Nucleus accumbens (tissue), 56 donors: ENCODE measurements around the gene PDXK.

ENCODE experiments used
- DNase-seq, 56 donors: peaks; one replicate each; lab custom pipeline; 2025; lab: John Stamatoyannopoulos, UW

The PDXK gene

DNA sequence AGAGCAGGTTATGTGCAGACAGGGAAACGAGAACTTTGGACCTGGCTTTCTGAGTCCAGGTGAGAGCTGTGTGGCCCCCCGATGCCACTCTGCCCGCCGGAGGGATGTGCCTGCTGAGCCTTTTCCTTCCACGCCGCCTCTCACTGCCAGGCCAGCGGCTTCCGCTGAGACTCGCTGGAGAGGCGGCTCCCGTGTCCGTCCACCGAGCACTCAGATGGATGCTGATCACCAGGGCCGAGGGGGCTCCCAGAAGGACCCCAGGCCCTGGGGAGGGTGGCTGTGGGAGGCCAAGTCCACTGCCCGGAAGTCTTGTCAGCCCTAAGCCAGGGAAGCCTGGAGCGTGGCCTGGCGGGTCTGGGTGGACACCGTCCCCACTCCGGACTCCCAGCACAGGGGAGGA lies 40.7 kb downstream of the PDXK start:
- no peak for DNase-seq

DNA sequence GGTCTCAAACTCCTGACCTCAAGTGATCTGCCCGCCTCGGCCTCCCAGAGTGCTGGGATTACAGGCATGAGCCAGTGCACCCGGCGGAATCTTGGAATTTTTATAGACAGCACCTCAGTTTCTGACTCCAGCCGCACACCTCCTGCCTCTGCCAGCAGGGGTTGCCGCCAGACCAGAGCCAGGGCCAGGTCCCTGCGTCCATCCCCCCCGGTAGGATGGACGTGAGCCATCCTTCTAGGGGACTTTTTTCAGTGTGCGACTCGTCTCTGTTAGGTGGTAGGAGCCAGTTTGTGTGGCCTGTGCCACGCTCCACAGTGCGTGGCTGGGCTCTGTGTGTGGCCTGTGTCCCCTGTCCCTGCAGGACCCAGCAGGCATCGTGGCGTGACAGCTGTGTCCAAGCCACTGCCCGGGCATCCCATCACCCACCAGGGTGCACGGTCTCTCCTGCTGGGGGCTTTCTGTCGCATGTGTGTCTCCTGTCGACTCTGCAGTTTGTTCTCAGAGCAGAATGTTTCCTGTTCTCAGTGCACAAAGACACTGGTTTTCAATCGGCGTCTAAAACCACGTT lies 41.5 kb downstream of the PDXK start:
- DNase-seq, result no peak

DNA sequence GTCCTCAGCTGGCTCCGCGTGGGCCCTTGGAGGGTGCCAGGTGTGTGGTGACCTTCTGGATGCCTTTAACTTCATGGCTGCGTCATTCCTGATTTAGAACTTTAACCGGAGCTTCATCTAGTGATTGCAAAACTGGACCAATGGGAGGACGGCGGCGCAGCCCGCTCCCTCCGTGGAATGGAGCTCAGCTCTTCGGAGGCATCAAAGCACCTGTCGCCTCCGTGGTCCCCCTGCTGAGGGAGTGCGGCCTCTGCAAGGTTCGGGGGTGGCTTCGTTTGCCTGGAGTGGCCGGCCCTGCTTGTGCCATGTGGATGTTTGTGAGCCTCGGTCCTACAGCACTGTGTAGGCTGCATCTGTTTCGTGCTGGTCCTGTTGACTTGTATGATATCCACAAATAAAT lies 43.0 kb downstream of the PDXK start:
- no peak for DNase-seq

DNA sequence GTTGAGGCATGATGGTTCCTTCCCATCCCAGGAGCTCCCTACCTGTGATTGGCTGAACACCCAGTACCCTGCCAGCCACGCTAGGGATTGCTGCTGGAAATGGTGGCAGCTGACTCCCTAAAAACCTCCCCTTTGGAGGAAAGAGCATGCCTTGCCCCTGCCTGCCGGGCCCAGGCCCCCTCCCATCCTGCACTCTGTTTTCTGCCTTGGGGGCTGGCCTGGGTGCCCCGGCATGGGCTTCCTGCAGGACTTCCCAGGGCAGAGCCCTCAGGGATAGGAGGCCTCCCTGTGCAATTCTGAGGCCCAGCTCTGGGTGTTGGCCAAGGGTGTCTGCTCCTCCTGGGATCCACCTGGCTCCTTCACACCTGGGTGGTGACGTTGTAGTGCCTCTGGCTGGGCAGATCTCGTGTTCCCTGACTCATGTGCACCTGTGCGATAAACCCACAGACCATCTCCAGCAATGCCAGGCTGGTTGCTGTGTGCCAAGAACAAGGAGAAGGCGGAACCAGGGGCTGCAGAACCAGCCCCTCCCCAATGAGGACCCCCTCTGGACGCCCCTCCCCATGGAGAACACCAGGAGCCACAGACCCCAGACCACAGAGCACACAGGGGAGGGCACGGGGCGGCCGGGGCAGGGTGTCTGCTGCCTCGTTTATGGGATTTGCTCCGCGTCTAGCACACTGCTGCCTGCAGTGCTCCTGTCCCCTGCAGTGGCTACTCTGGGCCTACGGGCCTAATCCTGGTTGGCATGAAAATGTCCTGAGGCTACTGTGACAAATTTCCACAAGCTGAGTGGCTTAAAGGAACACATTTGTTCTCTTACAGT lies 43.6 kb downstream of the PDXK start:
- no peak for DNase-seq

DNA sequence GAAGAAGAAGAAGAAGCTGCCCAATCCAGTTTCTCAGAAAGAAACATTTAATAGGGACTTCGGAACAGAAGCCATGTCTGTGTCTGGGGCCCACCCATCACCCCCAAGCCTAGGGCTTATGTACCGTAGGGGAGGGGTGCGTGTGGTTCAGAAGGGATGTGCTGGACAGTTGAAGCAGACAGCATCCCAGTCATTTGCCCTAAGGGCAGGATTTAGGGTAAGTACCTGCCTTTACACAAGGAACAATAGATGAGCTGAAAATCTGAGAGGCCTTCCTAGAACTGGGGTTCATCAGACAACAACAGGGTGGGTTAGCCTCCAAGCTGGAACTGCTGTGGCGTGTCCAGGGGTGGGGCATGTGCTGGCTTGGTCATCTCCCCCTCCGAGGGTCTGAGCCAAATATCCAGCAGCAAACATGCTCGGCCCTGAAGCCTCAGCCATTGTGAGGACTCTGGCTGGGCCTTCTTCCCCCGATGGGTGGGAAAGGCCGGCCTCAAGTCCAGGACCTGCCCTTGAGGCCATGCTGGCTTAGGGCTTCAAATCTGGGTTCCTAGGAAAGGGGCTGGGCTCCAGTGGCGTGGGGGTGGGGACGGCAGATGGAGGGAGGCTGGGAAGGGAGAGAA lies 45.1 kb downstream of the PDXK start:
- DNase-seq, result no peak

DNA sequence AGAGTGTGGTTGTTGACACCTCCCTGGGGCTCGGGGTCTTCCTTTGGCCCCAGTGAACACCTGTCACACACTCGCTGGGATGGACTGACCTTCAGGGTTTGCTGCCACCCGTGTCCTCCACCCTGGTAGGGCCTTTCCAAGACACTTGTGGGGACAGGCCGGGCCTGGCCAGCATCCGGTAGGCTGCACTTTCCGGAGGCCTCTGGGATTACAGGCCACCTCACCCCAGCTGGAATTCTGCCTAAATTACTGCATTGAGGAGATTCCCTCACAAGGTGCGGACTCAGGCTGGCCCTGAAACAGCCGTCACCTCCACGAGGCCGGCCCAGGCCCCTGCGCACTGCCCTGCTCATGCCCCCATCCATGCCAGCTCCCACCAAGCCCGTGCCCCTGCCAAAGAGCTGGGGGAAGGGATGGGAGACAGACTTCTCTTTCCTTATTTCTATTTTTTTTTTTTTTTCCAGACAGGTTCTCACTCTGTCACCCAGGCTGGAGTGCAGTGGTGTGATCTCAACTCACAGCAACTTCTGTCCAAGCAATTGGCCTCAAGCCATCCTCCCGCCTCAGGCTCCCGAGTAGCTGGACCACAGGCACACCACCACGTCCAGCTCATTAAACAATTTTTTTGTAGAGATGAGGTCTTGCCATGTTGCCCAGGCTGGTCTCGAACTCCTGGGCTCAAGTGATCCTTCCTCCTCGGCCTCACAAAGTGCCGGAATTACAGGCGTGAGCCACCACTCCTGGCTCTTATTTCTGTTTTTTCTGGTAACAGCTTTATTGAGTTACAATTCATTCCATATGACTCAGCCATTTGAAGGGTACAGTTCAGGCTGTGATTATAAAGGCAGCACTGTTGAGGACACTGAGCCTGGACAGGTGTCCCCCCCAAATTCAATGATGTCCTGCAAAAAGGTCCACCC lies 45.9 kb downstream of the PDXK start:
- DNase-seq, result no peak

DNA sequence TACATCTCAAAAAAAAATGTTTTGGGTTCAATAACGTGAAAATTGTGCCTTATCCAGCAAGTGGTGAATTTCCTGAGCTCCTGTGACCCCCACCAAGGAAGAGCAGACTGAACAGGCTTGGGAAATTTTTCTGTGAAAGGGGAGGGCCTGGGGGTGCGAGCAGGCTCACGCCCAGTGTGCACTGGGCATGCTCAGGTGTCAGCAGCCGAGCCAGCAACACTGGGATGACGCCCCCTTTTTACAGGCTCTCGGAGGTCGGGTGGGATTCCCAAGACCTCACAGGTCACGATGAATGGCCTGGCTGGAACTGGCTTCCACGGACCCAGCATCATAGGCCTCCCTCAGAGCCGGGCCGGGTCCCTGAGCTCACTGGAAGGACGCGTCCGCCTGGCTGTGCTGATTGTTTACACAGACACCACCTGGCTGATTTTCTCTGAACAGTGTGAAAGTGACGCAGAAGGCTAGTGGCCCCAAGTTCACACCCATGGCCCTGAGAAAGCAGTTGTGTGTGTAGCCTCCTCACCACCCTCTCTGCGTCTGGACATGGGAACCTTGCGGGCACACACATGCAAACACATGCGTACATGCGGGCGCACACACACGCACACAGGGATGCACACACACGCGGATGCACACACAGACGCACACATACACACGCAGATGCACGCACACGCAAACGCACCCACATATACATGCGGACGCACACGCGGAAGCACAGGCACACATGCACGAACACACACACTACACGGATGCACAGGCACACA lies 48.0 kb downstream of the PDXK start:
- no peak for DNase-seq

DNA sequence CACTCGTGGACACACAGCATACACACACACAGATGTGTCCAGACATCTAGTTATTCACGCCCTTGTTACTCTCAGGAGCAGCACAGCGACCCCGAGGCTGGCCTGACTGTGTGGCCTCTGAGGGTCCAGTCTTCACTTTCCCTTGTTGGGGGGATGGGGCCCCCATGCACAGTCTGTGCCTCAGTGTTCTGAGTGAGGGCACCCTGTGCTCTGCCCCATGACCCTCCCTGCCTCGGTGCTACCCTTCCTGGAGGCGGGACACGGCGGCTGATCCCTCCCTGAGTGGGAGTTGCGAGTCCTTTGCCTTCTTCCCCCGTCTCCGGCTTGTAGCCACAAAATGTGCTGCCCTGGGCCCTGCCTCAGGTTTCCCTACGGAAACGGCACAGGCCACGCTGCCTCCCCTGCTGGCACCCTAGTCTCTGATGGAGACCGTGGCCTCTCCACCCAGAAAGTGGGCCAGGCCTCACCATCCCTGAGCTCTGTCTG lies 48.6 kb downstream of the PDXK start:
- no peak for DNase-seq

DNA sequence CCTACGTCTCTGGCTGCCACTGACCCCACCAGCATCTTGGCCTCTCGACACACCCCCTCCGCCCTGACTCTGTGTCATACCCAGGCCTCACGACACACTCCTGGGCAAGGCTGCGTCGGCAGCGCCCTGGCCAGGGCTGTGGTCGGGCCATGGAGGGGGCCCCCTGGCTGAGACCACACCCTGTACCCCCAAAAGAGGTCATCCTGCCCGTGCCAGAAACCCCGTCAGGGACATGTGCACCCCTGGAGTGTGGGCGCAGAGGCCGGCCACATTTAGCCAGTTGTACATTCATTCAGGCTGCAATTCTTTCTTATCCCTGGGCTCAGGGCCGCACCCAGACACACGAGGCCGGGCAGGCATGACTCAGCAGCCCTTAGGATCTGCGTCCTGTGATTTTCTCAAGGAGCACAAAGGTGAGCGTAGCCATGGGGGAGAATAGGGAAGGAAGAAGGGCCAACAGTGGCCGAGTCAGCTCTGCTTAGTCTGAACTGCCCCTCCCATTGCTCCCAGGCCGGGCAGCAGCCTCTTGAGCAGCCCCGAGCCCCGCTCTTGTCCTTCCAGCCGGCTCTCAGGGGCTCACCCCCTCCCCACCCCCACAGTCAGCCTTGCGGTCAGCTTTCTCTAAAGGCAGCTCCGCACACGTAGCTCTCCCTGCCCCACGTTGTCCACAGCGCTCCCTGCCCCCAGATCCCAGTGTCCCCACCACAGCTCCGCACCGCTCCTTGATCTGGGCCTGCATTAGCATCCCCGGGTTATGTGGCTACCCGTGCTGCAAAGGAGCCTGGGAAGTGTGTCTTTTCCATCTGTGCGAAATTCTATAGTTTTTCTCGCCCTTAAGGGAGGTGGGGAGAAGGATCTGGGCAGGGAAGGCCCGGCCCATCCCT lies 49.3 kb downstream of the PDXK start:
- no peak for DNase-seq

DNA sequence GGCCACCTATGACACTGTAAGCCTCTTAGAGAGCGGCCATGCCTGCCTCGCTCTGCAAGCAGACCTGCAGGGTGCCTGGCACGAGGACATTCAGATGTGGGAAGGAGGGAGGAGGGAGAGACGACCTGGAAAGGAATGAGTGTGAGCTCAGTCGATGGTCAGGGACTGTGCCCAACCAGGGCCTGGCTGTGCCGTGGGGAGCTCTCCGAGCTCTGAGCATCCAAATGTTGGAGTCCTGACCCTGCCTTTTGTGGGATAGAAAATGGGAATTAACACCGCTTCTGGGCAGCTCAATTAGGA lies 49.9 kb downstream of the PDXK start:
- no peak for DNase-seq

DNA sequence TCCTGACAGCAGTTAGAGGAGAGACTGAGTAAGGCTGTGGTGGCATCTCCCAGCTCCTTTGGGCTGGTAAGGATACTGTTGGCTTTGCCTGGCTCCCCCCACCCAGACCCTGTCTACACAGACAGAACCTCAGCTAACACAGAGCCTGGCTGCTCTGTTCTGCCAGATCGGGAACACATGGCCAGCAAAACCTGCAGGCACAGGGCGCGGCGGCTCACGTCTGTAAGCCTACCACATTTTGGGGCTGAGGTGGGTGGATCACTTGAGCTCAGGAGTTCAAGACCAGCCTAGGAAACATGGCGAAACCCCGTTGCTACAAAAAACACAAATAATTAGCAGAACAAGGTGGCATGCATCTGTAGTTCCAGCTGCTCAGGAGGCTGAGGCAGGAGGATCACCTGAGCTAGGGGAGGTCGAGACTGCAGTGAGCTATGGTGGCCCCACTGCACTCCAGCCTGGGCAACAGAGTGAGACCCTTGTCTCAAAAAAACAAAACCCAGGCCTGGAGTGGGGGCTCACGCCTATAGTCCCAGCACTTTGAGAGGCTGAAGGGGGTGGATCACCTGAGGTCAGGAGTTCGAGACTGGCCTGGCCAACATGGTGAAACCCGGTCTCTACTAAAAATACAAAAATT lies 50.5 kb downstream of the PDXK start:
- DNase-seq, result no peak

DNA sequence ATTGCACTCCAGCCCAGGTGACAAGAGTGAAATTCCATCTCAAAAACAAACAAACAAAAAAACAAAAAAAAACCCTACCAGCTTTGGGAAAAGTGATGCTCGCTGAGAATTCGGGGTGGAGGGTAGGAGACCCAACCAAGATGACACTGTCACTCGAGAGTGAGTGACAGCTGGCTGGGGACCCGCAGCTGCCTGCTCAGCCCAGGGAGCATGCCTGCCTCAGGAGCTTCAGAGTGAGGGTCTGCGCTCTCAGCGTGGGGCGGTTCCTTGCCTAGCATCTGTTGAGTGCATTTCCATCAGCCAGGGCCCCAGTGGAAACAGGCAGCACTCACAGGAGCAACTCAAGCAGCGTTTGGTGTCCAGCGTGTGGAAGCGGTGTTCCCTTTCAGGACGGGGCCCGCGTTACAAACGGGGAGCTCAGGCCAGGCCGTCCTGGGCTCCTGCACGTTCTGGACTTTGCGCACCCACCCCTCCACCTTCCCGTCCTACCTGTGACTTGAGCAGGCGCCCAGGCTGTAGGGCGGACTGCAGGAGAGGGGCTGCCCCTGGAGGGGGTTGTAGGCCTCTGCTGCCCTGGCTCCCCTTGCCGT lies 51.2 kb downstream of the PDXK start:
- DNase-seq, result no peak

DNA sequence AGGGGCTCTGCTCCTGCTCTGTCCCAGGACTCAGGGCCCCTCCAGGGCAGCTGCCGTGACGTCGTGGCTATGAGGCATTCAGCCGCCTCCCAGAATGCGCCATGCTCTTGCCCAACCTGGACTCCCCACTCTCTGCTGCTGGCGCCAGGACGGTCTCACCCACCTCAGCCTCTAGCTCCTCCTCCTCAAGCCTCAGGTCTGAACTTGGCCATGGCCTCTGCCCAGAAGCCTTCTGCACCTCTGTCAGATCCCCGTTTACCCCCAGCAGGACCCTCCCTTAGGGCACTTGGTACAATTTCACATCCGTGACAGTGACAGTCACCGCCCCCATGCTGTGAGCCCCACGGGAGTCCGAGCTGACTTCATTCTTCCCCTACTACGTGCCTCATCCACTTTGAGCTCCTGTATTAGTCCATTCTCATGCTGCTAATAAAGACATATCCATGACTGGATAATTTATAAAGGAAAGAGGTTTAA lies 52.3 kb downstream of the PDXK start:
- DNase-seq, result no peak

DNA sequence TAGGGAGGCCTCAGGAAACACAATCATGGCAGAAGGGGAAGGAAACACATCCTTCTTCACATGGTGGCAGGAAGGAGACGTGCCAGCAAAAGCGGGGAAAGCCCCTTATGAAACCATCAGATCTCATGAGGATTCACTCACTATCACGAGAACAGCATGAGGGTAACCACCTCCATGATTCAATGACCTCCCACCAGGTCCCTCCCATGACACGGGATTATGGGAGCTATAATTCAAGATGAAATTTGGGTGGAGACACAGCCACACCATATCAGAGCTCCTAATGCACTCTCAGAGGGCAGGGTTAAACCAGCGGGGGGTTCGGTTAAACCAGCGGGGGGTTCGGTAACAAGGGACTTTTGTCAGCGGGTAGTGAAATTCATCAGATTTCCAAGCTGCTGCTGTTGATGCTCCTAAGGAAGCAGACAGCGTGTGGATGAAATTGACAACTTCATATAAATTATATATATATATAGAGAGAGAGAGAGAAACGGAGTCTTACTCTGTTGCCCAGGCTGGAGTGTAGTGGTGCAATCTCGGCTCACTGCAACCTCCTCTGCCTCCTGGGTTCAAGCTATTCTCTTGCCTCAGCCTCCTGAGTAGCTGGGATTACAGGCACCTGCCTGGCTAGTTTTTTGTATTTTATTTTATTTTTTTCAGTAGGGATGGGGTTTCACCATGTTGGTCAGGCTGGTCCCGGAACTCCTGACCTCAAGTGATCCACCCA lies 52.9 kb downstream of the PDXK start:
- DNase-seq, result no peak

DNA sequence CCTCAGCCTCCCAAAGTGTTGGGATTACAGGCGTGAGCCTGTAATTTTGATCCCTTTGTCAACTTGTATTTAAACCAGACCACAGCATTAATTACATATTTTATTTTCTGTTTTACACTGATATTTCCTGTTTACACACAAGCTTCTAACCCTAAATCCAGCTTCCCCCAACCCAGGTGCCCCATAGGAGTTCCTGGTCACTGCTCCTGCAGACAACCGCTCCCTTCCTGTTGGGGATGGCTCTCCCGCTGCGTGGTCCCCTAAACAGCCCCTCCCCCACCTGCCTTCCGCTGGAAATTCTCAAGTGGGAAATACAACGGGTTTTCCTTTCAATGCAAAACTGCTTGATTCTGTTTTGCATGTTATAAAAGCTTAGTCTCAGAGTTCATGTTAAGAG lies 53.5 kb downstream of the PDXK start:
- DNase-seq, result no peak

DNA sequence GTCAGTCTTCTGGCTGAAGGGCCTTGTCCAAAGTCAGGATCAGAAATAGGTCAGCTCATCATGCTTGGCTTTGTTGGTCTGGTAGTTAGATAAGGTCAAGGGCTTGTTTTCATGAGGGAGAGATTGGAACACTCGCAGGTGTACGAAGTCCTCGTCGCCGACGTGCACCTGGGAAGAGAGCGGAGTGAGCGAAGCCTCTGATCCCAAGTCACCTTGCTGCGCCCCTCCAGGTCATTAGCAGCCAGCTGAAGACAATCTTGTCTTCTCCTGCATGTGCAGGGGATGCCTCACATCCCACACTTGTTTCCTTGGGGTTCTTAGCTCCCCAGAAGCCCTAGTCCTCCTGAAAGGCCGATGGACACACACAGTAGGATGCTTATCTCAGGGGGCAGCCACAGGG lies 55.2 kb downstream of the PDXK start:
- DNase-seq, result no peak

DNA sequence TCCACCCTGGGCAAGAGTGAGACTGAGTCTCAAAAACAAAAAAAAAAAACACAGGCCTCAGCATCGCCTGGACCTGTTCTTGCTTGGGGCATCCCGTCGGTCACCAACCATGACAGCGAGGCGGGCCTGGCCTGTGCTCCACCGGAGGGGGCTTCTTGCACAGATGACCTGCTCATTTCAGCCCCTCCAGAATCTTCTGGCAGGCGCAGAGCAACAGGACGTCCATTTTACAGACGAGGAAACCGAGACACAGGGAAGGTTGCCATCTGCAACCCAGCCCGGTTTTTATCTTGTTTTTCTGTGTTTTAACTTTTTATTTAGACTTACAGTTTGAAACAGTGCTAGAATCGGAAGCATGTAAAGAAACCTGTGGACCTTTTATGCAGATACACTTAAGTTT lies 56.3 kb downstream of the PDXK start:
- no peak for DNase-seq
